Midbrain (tissue), 1 donor: ENCODE data around the gene KMT2C.
A peak's percentile ranks its signal among the peaks of the same experiment; 100 is the strongest.

Source experiments
- DNase-seq: peaks from one replicate; lab custom pipeline; 2025; lab: John Stamatoyannopoulos, UW

The KMT2C gene

GRCh38 chr7:152203095-152203494, 232.7 kb downstream of the KMT2C start:
- no peak for DNase-seq

GRCh38 chr7:152202056-152202455, 233.7 kb downstream of the KMT2C start:
- no peak for DNase-seq

- no peak for DNase-seq
Measured at GRCh38 chr7:152200395-152200794, 235.4 kb downstream of the KMT2C start.

- no peak for DNase-seq
Measured at GRCh38 chr7:152196391-152196790, 239.4 kb downstream of the KMT2C start.

- no peak for DNase-seq
Measured at GRCh38 chr7:152193880-152194279, 241.9 kb downstream of the KMT2C start.

- DNase-seq = no peak
Measured at GRCh38 chr7:152189061-152189460, 246.7 kb downstream of the KMT2C start.

- no peak for DNase-seq
Measured at GRCh38 chr7:152185558-152185957, 250.2 kb downstream of the KMT2C start.

GRCh38 chr7:152180587-152180986, 255.2 kb downstream of the KMT2C start:
- DNase-seq = no peak

- no peak for DNase-seq
Measured at GRCh38 chr7:152180048-152180447, 255.8 kb downstream of the KMT2C start.

GRCh38 chr7:152178405-152179058, 257.3 kb downstream of the KMT2C start:
- no peak for DNase-seq

GRCh38 chr7:152177681-152178404, 258.0 kb downstream of the KMT2C start:
- no peak for DNase-seq

- no peak for DNase-seq
Measured at GRCh38 chr7:152176797-152177196, 259.0 kb downstream of the KMT2C start.

GRCh38 chr7:152173372-152174070, 262.3 kb downstream of the KMT2C start:
- no peak for DNase-seq

- no peak for DNase-seq
Measured at GRCh38 chr7:152162287-152162686, 273.5 kb downstream of the KMT2C start.

- no peak for DNase-seq
Measured at GRCh38 chr7:152161171-152161570, 274.6 kb downstream of the KMT2C start.

GRCh38 chr7:152158801-152159587, 276.8 kb downstream of the KMT2C start:
- no peak for DNase-seq

- DNase-seq = no peak
Measured at GRCh38 chr7:152152267-152152666, 283.5 kb downstream of the KMT2C start.

- no peak for DNase-seq
Measured at GRCh38 chr7:152149363-152149762, 286.4 kb downstream of the KMT2C start.

- DNase-seq = no peak
Measured at GRCh38 chr7:152148706-152149105, 287.1 kb downstream of the KMT2C start.

GRCh38 chr7:152145853-152146466, 289.8 kb downstream of the KMT2C start:
- DNase-seq = peak; percentile 49

- DNase-seq = no peak
Measured at GRCh38 chr7:152144557-152145245, 291.1 kb downstream of the KMT2C start.
